HL-60 (cell line): Measurements from ENCODE around the gene FAM53B.

Experiments used
- DNase-seq, 2 experiments: peaks; one replicate each; pipeline ENCODE4 v3.0.0-alpha.2; 2010 to 2020; ENCODE audit warnings: low read depth in 1 of 2, low spot score in 1 of 2
- H3K27ac ChIP-seq: fragments of 250-450 bp; sonication (Bioruptor Pico); replicated peaks from 2 replicates; pipeline ENCODE4 v1.5.1; 2020; ENCODE audit warnings: mild to moderate bottlenecking, moderate library complexity
- H3K27me3 ChIP-seq: fragments of 250-450 bp; sonication (Bioruptor Pico); 2 replicates; pipeline ENCODE4 v1.5.1; 2021; ENCODE audit warnings: mild to moderate bottlenecking, moderate library complexity; ENCODE audit not compliant: insufficient read depth, poor library complexity, severe bottlenecking
- H3K4me3 ChIP-seq: replicated peaks from 2 replicates; pipeline ENCODE4 v1.5.1; 2011; ENCODE audit warnings: mild to moderate bottlenecking, control low read depth, low read length; ENCODE audit not compliant: insufficient read depth
- CTCF ChIP-seq: IDR thresholded peaks from one replicate; pipeline ENCODE4 v1.5.1; 2011; ENCODE audit warnings: low read length, control low read depth, inconsistent platforms; ENCODE audit not compliant: insufficient read depth
- GABPA ChIP-seq: IDR thresholded peaks from 2 replicates; pipeline ENCODE4 v1.6.1; 2012; ENCODE audit warnings: low read depth
- POLR2AphosphoS5 ChIP-seq: IDR thresholded peaks from 2 replicates; pipeline ENCODE4 v1.6.1; 2012; ENCODE audit warnings: low read depth
- REST ChIP-seq: IDR thresholded peaks from 2 replicates; pipeline ENCODE4 v1.6.1; 2012; ENCODE audit warnings: low read depth; ENCODE audit not compliant: insufficient replicate concordance
- SPI1 ChIP-seq: IDR thresholded peaks from 2 replicates; pipeline ENCODE4 v1.6.1; 2012; ENCODE audit warnings: low read depth, mild to moderate bottlenecking, borderline replicate concordance

FAM53B gene

GRCh38 chr10:124645467-124646095, 98.6 kb downstream of the FAM53B start:
- no peak overlapping the region; the same call in 1 of the 2 replicates for H3K27ac ChIP-seq
- no peak overlapping the region for H3K4me3 ChIP-seq
- no peak for DNase-seq
- H3K27me3 ChIP-seq = no peaks in the 10 kb centered on the region
- TF ChIP-seq CTCF (no peak), GABPA (no peak), POLR2AphosphoS5 (no peak)

GRCh38 chr10:124644771-124645415, 99.3 kb downstream of the FAM53B start:
- Histone ChIP-seq H3K4me3 (no peak overlapping the region), H3K27ac (no peak overlapping the region), H3K27me3 (no peaks in the 10 kb centered on the region)
- no peak for DNase-seq
- TF ChIP-seq POLR2AphosphoS5 (no peak), SPI1 (no peak), GABPA (no peak), CTCF (no peak), REST (no peak)

- Histone ChIP-seq H3K4me3 (no peak overlapping the region), H3K27me3 (no peaks in the 10 kb centered on the region), H3K27ac (no peak overlapping the region)
- no peak for DNase-seq
- no peak for TF ChIP-seq SPI1
- no peak for TF ChIP-seq REST
- no peak for TF ChIP-seq POLR2AphosphoS5
- TF ChIP-seq CTCF = no peak
- TF ChIP-seq GABPA = no peak
These were observed 99.9 kb downstream of the FAM53B start for GRCh38 chr10:124644236-124644635.
